Activated CD8-positive, alpha-beta memory T cell treated with anti-CD3 and anti-CD28 coated beads, Interleukin-2, amount 50 U/mL, for 1 hour (primary cell): ENCODE measurements around the gene WNK4.
"Not testable (repeated sequence)": the region's sequence is repeated elsewhere in the genome, so short reads cannot be mapped to it uniquely, and the experiment has no call there.

Source experiments
- DNase-seq: peaks from one replicate; pipeline ENCODE4 v3.0.0-alpha.2; 2020; ENCODE audit errors: extremely low read depth

Gene WNK4

GRCh38 chr17:42779936-42780850 lies at the start of gene WNK4:
Gene WNK4 (plus strand): TSS chr17:42780610. CDS start chr17:42780699, 89 bp downstream.
- DNase-seq: no peak

- DNase-seq: no peak
These were observed 39.7 kb upstream of the WNK4 start for GRCh38 chr17:42740699-42741098.

- DNase-seq: not testable (repeated sequence)
These were observed 37.5 kb upstream of the WNK4 start for GRCh38 chr17:42742916-42743315.

GRCh38 chr17:42743595-42744282 lies 36.7 kb upstream of the WNK4 start:
- no peak for DNase-seq

- DNase-seq: peak; percentile 25
These were observed 36.1 kb upstream of the WNK4 start for GRCh38 chr17:42744283-42744805.

- DNase-seq: peak; percentile 71
These were observed 35.4 kb upstream of the WNK4 start, which contains the start of gene EZH1 for GRCh38 chr17:42744806-42745617. Gene EZH1 (minus strand): TSS chr17:42745040. CDS start chr17:42728941, 16,099 bp downstream.

- no peak for DNase-seq
These were observed 32.1 kb upstream of the WNK4 start for GRCh38 chr17:42748202-42748907.

- DNase-seq: no peak
These were observed 31.3 kb upstream of the WNK4 start for GRCh38 chr17:42748908-42749798.

GRCh38 chr17:42750739-42751344 lies 29.6 kb upstream of the WNK4 start:
- no peak for DNase-seq

- no peak for DNase-seq
These were observed 28.8 kb upstream of the WNK4 start for GRCh38 chr17:42751628-42752027.

- DNase-seq: no peak
These were observed 25.6 kb upstream of the WNK4 start for GRCh38 chr17:42754782-42755181.

- DNase-seq: no peak
These were observed 20.3 kb upstream of the WNK4 start for GRCh38 chr17:42759982-42760651.

- DNase-seq: no peak
These were observed 19.5 kb upstream of the WNK4 start, which contains the start of gene RAMP2 for GRCh38 chr17:42760652-42761581. Gene RAMP2 (plus strand): TSS chr17:42761227. CDS start chr17:42761262, 35 bp downstream.

- DNase-seq: no peak
These were observed 18.8 kb upstream of the WNK4 start for GRCh38 chr17:42761638-42762037.

- no peak for DNase-seq
These were observed 14.3 kb upstream of the WNK4 start for GRCh38 chr17:42766124-42766523.

- DNase-seq: no peak
These were observed 12.9 kb upstream of the WNK4 start for GRCh38 chr17:42767512-42767911.

GRCh38 chr17:42768006-42768405 lies 12.4 kb upstream of the WNK4 start:
- DNase-seq: not testable (repeated sequence)

- DNase-seq: not testable (repeated sequence)
These were observed 10.4 kb upstream of the WNK4 start for GRCh38 chr17:42769964-42770363.
